Brain microvascular endothelial cell (primary cell): ENCODE results near the gene LRRC2.

Source experiments
- DNase-seq: peaks from one replicate; pipeline ENCODE4 v3.0.0-alpha.2; 2020
- H3K27ac ChIP-seq: fragments of 250-450 bp; sonication (Bioruptor Pico); 2 replicates; pipeline ENCODE4 v1.5.1; 2020; ENCODE audit warnings: mild to moderate bottlenecking, moderate library complexity
- H3K27me3 ChIP-seq: fragments of 250-450 bp; sonication (Bioruptor Pico); replicated peaks from 2 replicates; pipeline ENCODE4 v1.5.1; 2020; ENCODE audit warnings: mild to moderate bottlenecking
- H3K36me3 ChIP-seq: fragments of 250-450 bp; sonication (Bioruptor Pico); replicated peaks from 2 replicates; pipeline ENCODE4 v1.5.1; 2020; ENCODE audit warnings: mild to moderate bottlenecking
- H3K4me3 ChIP-seq: 2 replicates; pipeline ENCODE4 v1.5.1; 2011; ENCODE audit warnings: low read depth, mild to moderate bottlenecking, control low read depth, low read length, moderate library complexity
- in situ Hi-C: cut with HindIII; loops from 2 replicates; pipeline ENCODE4 v1.10.0; 2017; ENCODE audit warnings: low sequenced_read_pairs, low pct_ligation_motif_present
- TF ChIP-seq, protein P1 (sequence below): IDR thresholded peaks from 2 replicates; pipeline ENCODE4 v1.5.1; 2011; ENCODE audit warnings: low read depth, mild to moderate bottlenecking, moderate library complexity, low read length, control low read depth, inconsistent platforms; ENCODE audit errors: missing control alignments

The LRRC2 gene

DNA sequence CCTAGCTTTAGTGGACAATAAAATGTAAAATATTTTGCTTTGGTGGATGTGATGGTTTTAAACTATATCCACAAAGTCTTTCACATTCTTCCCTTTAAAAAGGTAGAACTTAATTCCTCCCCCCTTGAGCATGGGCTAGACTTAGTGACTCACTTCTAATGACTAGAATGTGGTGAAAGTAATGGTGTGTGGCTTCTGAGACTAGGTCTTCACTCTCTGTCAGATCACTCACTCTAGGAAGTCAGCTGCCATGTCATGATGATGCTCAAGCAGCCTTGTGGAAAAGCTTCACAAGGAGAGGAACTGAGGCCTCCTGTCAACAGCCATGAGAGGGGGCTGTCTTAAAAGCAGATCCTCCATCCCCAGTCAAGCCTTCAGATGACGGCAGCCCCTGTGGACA is 4.2 kb downstream of the LRRC2 start:
- no peak overlapping the region for H3K27ac ChIP-seq
- TF ChIP-seq, protein P1, sequence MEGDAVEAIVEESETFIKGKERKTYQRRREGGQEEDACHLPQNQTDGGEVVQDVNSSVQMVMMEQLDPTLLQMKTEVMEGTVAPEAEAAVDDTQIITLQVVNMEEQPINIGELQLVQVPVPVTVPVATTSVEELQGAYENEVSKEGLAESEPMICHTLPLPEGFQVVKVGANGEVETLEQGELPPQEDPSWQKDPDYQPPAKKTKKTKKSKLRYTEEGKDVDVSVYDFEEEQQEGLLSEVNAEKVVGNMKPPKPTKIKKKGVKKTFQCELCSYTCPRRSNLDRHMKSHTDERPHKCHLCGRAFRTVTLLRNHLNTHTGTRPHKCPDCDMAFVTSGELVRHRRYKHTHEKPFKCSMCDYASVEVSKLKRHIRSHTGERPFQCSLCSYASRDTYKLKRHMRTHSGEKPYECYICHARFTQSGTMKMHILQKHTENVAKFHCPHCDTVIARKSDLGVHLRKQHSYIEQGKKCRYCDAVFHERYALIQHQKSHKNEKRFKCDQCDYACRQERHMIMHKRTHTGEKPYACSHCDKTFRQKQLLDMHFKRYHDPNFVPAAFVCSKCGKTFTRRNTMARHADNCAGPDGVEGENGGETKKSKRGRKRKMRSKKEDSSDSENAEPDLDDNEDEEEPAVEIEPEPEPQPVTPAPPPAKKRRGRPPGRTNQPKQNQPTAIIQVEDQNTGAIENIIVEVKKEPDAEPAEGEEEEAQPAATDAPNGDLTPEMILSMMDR = no peak
- no peaks in the 10 kb centered on the region for H3K36me3 ChIP-seq
- in situ Hi-C loops = no loop called here
- no peaks in the 10 kb centered on the region for H3K27me3 ChIP-seq
- no peak overlapping the region for H3K4me3 ChIP-seq
- DNase-seq = no peak

DNA sequence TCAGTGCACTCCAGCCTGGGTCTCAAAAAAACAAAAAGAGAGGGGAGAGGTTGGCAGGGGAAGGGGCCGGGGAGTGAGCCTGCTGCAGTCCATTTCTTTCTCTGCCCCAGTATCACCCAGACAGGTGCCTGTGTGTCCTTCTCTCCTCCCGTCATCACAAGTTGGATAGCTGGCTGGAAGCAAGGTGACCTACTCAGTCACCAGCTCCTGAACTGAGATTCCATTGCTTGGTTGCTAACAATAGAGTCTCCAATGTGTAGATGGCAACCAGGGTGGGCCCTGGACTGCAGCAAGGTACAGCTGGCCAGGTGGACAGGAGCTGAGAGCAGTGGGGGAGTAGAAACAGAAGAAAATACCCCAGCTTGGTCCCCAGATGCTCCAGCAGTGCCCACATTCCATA is 4.6 kb downstream of the LRRC2 start:
- TF ChIP-seq, protein P1 = no peak
- in situ Hi-C loops = no loop called here
- Histone ChIP-seq H3K27ac (no peak overlapping the region), H3K4me3 (no peak overlapping the region), H3K27me3 (no peaks in the 10 kb centered on the region), H3K36me3 (no peaks in the 10 kb centered on the region)
- DNase-seq = no peak

DNA sequence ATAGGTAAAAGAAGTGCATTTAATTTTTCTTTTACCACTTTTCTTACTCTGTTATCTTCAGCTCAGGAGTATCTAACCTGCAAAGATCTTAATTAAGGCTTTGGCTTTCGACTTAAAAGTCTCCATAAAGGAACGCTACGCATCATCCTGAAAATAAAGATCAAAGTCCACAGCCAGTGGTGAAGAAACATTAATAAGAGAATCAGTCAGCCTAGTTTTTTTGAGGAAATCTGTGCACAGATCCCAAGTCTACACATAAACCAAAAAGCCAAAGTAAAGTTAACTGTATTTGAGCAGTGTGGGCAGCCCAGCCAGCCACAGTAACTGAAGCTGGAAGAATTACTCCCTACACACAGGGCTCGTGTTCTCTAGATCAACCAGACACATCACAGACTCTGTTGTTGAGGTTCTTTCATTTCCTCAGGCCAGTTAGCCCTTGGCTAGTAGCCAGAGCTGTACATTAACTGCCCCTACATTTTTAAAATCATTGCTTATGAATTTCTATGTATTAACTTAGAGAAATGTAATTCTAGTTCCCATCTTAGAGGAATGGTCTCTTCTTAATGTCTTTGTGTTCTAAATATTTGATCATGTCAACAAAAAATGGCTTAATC is 6.9 kb downstream of the LRRC2 start:
- TF ChIP-seq, protein P1 = no peak
- H3K27ac ChIP-seq = no peak overlapping the region
- in situ Hi-C loops = no loop called here
- no peaks in the 10 kb centered on the region for H3K27me3 ChIP-seq
- no peak overlapping the region for H3K4me3 ChIP-seq
- H3K36me3 ChIP-seq = no peaks in the 10 kb centered on the region
- no peak for DNase-seq

DNA sequence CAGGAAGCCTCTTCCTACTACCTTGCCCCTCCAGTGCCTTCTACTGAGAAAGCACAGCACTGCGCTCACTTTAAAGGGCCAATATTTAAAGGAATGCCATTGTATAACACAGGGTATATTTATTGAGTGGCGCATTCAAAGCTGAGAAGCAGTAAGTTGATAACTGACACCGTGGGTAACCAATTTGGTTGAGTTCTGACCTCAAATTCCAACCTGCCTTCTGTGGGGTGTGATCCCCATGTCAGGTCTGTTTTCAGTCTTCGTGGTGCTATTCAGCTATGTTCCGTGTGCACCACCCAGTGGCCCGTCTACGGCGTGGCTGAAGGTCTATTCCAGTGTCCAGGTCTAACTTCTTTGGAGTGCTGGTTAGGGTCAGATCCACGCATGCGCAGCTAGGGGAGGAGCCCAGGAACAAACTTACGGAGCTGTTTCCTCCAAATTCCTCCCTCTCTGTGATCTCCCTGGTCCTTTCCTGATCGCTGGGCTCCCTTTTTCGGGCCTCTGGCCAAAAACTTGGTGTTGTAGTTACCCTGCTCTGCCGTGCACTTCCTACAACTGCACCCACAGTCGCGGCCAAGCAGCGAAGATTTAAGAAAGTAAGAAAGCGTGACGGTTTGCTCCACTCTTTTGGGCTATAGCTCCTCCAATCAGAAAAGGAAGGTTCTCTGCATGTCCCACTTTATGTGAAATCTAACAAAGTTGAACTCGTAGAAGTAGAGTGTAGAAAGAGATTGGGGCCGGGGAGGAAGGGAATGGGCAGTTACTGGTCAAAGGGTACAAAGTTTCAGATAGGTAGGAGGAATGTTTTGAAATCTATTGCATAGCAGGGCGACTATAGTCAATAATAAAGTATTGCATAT is 7.7 kb downstream of the LRRC2 start:
- H3K36me3 ChIP-seq = no peaks in the 10 kb centered on the region
- DNase-seq = peak; percentile 65
- no peaks in the 10 kb centered on the region for H3K27me3 ChIP-seq
- peak overlapping the region; percentile 54 for H3K4me3 ChIP-seq
- in situ Hi-C loops = no loop called here
- no peak overlapping the region for H3K27ac ChIP-seq
- TF ChIP-seq, protein P1 = peak; percentile 88

DNA sequence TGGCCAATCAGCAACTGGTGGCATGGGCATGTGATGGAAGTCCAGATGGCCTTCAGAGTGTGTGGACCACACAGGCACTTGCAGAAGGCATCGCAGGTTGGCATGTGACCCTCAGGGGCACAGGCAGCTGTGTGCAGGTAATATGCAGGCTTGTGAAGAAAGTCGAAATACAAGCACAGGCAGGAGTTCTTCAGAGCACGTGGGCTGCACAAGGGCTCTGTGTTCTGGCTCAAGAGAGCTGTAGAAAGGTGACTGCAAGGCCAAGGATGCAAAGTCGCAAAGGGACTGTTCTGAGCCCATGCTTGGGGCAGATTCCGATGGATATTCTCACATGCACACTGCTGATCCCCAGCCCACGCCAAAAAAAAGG is 8.3 kb downstream of the LRRC2 start:
- TF ChIP-seq, protein P1 = no peak
- H3K27me3 ChIP-seq = no peaks in the 10 kb centered on the region
- H3K4me3 ChIP-seq = no peak overlapping the region
- in situ Hi-C loops = no loop called here
- no peak for DNase-seq
- no peaks in the 10 kb centered on the region for H3K36me3 ChIP-seq
- H3K27ac ChIP-seq = no peak overlapping the region
